ENCODE measurements around the gene FAM13A. TPM values are rescaled to one million over a fixed set of nuclear protein-coding genes. Genes with fewer than 3 reads are reported as not detected.
A peak's percentile ranks its signal among the peaks of the same experiment; 100 is the strongest.

FAM13A gene
- total RNA-seq, 1 donor from 2014 or later = 16.8 TPM

DNA sequence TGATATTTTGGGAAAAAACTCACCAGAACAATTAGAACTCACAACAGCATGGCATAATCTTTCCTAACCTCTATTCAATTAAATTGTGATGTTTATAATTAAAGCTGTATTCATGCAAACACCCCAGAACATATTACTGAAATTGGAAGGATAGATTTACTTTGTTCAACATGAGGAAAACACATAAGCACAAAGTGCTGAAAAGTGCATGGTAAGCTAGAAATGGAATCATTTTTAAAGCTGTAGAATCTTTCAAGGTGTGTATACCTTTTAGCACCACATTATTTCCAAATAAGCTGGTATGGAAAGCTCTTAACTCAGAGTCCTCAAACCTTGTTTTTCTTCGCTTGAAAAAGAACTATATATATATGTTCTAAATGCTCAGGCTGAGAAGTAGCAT, 268.6 kb downstream of the FAM13A start:
- DNase-seq (ENCODE audit: low read depth) = no peak

DNA sequence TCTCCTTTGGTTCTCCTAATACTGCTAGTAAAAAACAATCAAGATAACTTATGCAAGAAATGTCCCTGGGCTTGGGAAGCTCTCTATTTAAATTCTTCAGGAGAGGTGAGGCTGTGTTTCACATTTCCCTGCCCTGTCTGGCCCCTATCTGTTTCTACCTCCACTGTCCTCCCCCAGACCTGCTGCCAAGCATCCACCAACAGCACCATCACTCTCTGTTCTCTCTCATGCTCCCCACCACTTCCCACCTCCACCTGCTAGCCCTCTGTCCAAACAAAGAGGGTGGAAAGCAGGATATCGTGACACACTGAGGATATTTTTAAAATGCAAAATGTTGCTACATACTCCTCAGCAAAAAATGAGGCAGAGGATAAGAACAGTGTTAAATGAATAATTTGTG, 271.0 kb downstream of the FAM13A start:
- DNase-seq (ENCODE audit: low read depth) = no peak

DNA sequence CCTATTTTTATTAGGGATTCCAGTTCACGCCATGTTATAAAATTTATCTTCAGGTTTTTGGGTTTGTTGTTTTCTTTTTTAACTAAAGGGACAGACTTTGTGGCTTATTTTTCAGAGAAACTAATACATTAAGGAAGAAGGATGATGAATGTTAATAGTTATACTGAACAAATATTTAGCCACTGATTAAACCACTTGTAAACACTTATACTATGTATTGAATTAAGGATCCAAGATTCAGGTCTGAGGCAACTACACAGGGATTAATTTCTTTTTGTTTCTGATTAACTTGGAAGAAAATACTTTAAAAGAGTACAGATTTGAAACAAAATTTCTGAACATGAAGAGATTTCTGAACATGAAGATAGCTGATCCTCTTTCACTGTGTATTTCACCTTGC, 276.6 kb downstream of the FAM13A start:
- DNase-seq (ENCODE audit: low read depth) = no peak

DNA sequence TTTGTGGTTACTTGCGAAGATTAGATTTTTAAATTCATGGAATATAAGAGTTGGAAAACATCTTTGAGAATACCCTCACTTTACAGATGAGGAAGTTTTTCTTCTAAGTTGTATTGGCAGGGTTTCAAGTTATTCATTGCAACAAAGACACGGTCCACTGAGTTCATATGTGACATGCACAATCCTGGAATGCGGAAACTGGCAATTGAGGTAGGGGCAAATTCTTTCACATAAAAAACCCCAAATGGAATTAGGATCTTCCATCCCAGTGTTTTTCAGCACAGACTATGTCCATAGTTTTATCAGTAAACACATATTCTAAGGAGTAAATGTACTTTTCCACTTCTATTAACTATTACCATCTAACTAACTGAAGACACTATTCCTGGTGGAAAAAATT, 277.6 kb downstream of the FAM13A start:
- peak; percentile 33 for DNase-seq (ENCODE audit: low read depth)

DNA sequence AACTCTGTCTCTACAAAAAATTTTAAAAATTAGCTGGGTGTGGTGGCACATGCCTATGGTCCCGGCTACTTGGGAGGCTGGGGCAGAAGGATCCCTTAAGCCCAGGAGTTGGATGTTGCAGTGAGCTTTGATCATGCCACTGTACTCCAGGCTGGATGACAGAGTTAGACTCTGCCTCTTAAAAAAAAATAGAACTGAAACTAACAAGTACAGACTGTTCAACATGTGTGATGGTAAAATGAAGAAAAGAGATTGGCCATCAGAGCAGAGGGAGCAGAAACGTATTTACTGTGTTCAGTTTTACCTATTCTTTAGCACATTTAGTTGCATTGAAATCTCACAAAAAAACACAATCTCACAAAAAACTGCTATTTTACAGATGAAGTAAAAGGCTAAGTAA, 281.5 kb downstream of the FAM13A start:
- DNase-seq (ENCODE audit: low read depth) = no peak

DNA sequence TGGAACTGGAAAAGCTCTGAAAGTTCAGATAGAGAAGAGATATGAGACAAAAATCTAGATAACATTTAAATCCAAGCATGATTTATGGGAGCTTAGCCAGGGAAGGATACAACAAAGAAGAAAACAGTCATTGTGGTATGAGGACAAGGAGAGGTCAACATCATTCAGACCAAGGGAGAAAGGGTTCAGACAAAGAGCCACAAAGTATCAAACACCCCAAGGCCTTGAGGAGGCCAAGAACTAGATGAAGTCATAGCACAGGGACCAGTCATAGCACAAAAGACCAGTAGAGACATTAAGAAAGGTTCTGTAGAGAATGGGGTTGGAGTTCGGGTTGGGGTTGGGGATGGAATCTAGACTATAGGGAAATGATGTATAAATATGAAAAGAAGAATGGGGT, 282.0 kb downstream of the FAM13A start:
- no peak for DNase-seq (ENCODE audit: low read depth)

DNA sequence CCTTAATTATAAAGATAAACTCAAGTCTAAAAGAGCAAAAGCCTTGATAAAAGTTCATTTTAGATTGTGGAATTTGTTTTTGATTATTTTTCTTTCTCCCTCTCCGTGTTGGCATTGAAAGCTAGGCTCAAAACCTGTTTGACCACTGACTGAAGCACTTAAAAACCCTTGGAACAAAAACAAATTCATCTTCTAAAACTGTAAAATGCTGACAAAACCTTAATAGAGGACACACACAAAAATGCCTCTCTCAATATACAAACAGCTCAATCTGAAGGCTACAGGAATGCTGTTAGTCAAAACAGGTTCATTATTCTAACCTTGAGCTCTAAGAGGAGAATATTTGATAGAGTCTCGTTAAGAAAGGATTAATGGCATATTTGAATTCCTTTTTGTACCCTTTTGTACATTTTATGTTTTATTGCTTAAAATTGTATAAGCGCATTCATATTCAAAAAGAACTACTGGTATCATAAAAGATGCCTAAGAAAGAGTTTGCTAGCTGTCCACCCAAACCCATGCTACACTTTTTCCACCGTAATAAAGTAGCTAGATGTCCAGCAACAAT, 285.0 kb downstream of the FAM13A start:
- no peak for DNase-seq (ENCODE audit: low read depth)

DNA sequence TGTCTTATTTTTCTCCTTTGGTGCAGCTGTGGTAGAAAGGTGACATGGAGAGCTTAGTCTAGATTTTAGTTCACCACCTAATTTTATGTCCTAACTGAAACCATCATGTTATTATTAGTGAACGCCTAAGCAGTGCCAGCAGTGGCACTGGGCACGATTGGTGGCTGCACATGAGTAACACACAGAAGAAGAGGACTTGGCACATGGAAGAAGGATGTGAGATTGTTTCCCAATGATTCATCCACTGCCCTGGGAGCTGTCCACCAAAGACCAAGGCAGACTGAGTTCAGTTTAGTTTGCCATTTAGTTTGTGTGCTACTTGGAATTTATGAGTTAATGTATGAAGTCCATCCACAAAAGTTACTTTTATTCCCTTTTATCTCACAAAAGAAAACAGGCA, 291.3 kb downstream of the FAM13A start:
- DNase-seq (ENCODE audit: low read depth) = peak; percentile 96

DNA sequence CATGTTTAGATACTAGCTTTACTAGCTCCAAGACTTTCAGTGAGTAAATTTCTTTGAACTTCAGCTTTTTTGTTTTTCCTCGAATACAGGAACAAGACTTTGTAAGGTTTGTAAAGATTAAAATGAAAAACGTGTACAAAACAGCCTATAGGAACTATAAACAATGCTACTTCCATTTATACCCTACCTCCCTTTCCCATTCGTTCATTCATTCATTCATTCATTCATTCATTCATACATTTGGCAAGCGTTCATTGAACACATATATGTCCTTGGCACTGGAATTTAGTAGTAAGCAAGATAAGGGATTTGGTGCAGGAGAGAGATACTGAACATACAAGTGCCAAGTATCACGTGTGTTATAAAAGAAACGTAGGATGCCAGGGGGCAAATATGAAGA, 293.9 kb downstream of the FAM13A start:
- no peak for DNase-seq (ENCODE audit: low read depth)

DNA sequence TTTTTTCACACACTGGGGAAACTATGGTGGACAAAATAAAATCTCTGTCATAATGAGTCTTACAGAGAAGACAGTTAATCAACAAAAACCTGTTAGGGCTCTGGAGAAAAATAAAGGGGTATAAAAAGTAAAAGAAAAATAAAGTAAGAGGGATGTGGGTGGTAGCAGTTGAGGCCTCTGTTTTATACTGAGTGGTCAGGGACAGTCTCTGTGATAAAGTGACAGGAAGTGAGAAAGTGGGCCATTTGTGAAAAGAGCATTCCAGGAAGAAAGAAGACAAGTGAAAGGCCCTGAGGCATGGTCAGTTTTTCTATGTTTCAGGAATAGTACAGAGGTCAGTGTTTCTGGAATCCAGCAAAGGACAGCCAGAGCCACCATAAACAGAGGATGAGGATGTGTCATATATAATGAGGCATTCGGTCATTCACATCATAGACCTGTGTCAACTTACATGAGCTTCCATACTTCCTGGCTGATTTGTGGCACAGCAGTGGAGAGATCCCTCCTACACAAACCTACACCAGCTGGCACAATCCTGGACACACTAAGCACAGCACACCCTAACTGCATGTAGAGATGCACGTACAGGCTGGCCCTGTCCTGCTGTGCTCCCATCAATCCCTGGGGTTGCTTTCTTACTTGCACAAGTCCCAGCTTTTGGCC, 295.0 kb downstream of the FAM13A start:
- no peak for DNase-seq (ENCODE audit: low read depth)

DNA sequence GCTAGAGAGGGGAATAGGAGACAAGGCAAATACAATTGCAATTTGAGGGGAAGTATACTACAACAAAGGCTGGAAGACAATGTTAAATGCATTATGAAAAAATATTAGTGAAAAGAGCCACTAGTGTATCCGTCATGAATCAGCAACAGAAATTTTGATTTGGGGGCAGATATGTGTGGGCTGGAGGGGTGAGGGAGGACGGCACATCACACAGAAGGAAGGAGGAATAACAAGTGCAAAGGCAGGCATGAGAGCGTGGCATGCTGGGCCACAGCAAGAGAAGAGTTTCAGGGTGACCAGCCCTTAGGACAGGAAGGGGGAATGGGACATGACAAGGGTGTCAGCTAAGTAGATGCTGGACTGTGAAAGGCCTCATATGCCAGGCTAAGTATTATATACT, 295.6 kb downstream of the FAM13A start:
- DNase-seq (ENCODE audit: low read depth) = no peak

DNA sequence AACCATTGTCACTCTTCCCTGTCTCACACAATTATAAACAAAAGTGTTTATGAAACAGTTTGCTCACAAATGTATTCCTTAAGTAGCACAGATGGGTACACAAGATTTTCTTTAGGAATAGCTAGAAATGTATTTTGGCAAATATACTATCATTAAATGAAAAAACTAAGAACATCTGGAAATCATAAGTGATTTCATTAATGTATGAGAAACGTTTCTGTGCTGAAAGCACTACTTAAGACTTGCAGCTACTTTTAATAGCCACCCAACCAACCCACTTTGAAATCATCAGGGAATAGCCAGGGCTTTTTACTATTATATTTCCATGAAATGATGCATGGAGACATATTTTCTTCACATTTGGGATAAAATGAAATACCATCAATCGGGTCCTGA, 297.1 kb downstream of the FAM13A start:
- DNase-seq (ENCODE audit: low read depth) = no peak

DNA sequence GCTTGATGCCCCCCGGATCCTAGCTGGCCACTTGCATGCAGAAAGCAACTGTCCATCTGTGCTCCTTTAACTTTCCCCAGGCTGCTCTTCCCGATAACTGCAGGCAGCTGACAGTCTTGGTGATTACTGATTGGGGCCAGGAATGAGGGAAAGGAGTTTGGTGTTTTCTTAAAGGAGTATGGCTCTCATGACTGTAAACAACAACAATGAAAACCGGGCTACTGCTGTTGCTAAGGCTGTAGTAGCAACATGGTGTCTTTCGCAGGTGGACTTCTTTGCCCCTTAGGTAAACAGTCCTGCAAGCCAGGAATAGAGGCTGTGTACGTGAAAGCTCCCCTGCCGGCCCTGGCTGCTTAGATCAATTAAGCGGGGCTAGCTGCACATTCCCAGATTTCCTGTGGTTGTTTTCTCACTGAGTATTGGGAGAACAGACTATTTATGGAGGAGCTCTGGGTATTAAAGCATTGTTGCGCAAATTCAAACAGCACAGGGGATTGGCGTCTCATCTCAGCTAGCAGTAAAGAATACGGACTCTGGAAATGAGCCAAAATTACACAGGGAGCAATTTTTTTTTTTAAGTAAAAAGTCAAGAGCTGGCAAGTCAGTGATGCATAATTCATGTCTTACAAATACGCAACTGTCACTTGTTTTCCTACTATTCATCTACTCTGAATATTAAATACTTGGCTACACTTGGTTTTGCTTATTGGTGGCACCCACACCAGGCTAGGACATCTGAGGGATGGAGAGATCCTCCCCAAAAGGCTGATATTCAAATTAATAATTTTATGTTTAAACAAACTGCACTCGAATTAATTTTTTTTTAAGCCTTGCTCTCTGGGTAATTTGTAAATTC, 297.7 kb downstream of the FAM13A start:
- DNase-seq (ENCODE audit: low read depth) = no peak

DNA sequence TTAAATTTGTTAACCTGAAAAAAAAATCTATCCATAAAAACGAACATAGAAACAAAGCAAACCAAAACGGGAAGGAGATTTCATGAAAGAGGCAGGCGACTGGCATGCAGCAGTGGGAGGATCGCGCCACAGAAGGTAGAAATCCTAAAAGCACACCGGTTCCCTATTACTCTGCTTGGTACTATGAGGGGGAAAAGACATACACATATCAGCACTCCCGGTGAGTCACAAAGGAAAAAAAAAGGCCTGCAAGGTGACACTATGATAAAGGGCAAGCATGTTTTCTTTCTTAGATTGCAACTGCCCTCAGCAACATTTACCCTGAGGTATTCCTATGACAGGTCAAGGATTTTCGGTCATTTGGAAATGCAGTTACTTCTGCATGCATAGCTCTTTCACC, 298.7 kb downstream of the FAM13A start:
- no peak for DNase-seq (ENCODE audit: low read depth)

DNA sequence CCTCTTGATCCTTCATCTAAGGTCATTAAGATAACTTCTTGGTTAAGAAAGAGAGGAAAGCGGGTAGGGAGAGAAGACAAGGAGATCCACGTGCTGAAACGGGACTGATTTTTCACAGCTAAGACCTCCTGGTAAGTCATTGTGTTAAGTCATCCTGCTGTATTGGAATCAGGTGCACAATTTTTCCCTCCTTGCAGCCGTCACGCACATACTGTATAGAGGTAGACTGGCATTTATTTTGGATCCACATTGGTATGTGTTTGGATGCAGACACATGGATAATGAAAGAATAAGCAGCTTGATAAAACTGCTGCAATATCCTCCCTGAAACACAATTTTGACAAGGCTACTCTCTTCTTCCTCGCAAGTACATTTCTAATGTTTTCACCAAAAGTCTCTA, 299.2 kb downstream of the FAM13A start:
- DNase-seq (ENCODE audit: low read depth) = no peak

DNA sequence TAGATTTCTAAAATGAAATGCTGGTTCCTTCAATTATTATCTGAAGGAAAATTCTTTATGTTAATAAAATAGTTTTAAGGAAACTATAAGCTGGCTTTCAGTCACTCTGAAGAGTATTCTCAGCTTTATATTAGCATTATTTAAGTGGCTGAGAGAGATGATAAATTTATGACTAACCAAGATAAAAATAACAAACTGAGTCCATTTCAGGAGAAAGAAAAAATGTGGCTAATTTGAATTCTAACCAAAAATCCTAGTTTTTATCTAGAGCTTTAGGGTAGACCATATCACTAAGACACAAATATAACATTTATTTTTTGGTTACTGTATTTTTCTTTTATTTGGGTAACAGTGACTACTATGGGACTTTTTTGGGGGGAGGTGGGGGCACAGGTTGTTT, 299.9 kb downstream of the FAM13A start:
- DNase-seq (ENCODE audit: low read depth) = no peak

DNA sequence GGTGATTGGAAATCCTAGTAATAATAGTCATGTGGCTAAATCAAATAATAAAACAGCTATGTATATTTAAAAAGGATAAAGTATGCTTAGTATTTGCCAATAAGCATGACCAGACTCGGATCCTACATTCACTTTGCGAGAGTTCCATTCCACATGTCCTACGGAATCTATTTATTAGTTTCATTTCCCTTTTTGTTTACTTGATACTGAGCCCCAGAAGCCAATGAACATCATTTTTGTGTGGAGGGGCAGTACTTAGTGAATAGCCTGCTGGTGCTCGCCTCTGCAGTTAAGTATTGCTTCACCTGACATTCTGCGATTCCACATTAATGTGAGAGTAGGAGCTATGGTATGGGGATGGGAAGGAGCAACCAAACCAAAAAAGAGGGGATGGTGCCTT, 300.8 kb downstream of the FAM13A start:
- no peak for DNase-seq (ENCODE audit: low read depth)

DNA sequence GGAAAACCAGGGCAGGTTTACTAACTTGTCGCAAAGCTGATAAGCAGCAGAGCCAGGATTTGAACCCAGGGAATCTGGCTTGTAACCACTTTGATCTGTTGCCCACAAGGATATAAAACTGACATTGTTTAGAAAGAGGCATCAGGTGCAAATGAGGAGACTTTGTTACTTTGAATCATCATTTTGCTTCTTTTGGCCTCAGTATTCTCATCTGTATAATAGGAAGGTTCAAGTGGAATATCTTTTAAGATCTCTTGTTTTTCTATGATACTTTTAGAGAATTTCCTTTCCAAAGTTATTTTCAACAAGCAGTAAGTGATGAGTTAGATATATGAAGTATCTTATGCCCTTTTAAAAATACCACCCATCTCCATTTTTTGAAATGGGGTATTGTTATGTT, 301.5 kb downstream of the FAM13A start:
- no peak for DNase-seq (ENCODE audit: low read depth)

DNA sequence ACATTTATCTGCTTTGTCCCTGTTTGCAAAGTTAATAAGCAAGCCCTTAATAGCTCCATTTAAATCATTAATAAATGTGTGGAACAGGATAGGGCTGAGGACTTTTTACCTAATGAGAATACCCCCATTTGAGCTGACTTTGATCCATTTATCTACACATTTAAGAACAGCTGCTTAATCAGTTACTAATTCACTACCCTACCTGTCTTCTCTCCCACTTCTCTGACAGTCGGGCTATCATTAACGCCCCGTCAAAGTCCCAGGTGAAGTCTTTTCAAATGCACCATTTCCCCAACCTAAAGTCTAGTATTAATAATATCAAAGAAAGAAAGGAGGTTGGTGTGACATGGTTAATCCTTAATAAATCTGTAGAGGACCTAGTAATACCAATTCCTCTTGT, 302.2 kb downstream of the FAM13A start:
- DNase-seq (ENCODE audit: low read depth) = no peak

DNA sequence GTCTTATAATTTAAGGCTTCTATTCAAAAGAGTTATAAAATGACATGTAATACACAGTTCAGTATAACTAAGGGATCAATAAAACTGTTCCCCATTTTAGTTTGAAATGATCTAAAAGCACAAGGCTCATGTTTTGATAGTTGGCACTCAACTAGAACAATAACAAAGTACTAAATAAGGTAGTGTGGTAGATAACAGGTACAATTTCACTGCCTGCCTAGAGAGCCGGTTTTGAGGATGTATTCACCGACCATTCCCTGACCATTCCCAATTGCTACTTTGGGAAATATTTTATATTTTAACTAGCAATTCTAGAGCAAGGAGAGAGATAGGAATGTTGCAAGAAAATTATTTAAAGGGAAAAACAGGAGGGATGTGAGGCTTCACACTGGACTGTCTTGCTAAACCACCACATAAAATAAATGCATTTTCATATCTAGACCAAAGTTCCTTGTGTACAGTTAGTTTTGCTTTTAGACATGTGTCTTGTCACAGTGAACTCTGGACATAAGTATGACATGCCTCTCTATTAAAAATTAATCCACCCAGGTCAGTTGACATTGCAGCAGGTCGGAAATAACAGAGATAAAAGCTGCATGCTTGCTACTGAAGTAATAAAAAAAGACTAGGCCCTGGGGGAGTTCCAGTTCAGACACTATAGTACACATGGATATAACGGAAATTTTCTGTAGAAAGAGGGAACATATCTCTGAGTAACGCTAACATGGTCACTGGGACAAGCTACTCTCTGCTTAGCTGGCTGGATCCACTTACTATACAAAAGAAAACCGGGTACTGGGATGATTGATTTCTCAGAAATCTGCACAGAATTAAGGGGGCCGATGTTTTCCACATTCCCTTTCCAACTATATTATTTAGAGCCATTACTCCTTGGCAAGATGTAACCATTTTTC, 303.1 kb downstream of the FAM13A start:
- DNase-seq (ENCODE audit: low read depth) = no peak

DNA sequence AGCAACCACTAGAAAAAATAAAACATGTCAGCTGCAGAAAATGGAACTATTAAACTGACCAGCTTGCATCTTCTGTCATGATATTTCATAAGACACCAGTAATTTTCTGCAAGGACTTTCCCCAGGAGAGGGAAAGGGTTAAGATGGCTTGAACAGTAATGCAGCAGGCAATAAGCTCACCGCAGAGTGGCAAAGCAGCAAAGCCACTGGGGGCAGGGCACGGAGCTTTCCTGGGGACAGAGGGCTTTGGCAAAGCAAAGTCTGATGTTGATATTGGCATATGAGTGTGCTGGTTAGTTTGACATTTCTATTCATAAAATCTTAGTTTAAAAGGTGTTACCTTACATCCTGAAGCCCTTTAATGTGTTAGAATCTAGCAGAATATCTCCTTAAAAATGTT, 304.2 kb downstream of the FAM13A start:
- DNase-seq (ENCODE audit: low read depth) = no peak

DNA sequence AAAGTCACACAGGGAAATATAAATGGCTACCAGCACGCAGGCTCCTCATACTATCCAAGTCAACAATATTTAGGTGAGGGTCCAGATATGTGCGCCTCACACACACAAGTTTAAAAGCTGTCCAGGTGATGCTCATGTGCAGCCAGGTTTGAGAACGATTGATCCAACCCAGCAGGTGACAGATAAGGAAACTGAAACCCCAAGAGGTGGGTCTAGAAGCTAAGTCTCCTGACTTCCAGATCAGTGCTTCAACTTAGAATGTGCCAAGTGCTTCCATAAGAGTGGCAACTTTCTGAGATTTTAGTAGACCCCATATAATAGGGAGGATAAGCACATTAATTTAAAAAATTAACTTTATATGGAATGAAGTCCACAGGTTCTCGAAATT, 304.9 kb downstream of the FAM13A start:
- DNase-seq (ENCODE audit: low read depth) = no peak

All from myocyte (in vitro differentiated cells).